BLaER1 (cell line): ENCODE measurements around the gene HLA-DPA1.
A peak's percentile ranks its signal among the peaks of the same experiment; 100 is the strongest.

Experiments
- H3K27ac ChIP-seq: shearing (Covaris generic); formaldehyde crosslinking; 2 replicates; pipeline ENCODE4 v1.8.1; 2022
- H3K27me3 ChIP-seq: shearing (Covaris generic); formaldehyde crosslinking; 2 replicates; pipeline ENCODE4 v1.8.1; 2022
- H3K36me3 ChIP-seq: shearing (Covaris generic); formaldehyde crosslinking; 2 replicates; pipeline ENCODE4 v1.8.1; 2022
- H3K4me1 ChIP-seq: shearing (Covaris generic); formaldehyde crosslinking; 2 replicates; pipeline ENCODE4 v1.8.1; 2022
- H3K4me2 ChIP-seq: shearing (Covaris generic); formaldehyde crosslinking; 2 replicates; pipeline ENCODE4 v1.8.1; 2022
- H3K4me3 ChIP-seq: shearing (Covaris generic); formaldehyde crosslinking; 2 replicates; pipeline ENCODE4 v1.8.1; 2022
- H3K9ac ChIP-seq: shearing (Covaris generic); formaldehyde crosslinking; 2 replicates; pipeline ENCODE4 v1.8.1; 2022
- H3K9me3 ChIP-seq: shearing (Covaris generic); formaldehyde crosslinking; 2 replicates; pipeline ENCODE4 v1.8.1; 2022
- H4K20me1 ChIP-seq: shearing (Covaris generic); formaldehyde crosslinking; 2 replicates; pipeline ENCODE4 v1.8.1; 2022
- Cebpa-rat ChIP-seq: shearing (Covaris generic); IDR thresholded peaks from 2 replicates; pipeline ENCODE4 v1.8.1; 2022

The HLA-DPA1 gene

GRCh38 chr6:33073431-33073871 lies at the start of gene HLA-DPA1:
HLA-DPA1 (minus strand) TSS chr6:33073649.
- Histone ChIP-seq H3K4me1 (peaks cover 76% of the 10 kb centered on the region), H3K9me3 (no peaks in the 10 kb centered on the region; the same call in 1 of the 2 replicates), H3K27me3 (no peaks in the 10 kb centered on the region), H3K9ac (peak within 1 kb of the TSS; percentile 83), H3K36me3 (peaks cover 24% of the 10 kb centered on the region), H4K20me1 (peaks cover 56% of the 10 kb centered on the region), H3K4me3 (peak within 1 kb of the TSS; percentile 72), H3K4me2 (peak within 1 kb of the TSS; percentile 99), H3K27ac (peak within 1 kb of the TSS; percentile 87)
- TF ChIP-seq Cebpa-rat, result no peak

GRCh38 chr6:33123181-33123580 lies 49.7 kb upstream of the HLA-DPA1 start:
- Histone ChIP-seq H3K9ac (no peak overlapping the region), H3K4me1 (peaks cover 3% of the 10 kb centered on the region), H3K27me3 (peaks cover 2% of the 10 kb centered on the region; the same call in 1 of the 2 replicates), H3K9me3 (peaks cover 21% of the 10 kb centered on the region), H3K36me3 (no peaks in the 10 kb centered on the region), H3K4me3 (no peak overlapping the region), H3K27ac (no peak overlapping the region), H4K20me1 (no peaks in the 10 kb centered on the region), H3K4me2 (no peak overlapping the region)
- TF ChIP-seq Cebpa-rat, result no peak

- no peak overlapping the region for H3K9ac ChIP-seq
- no peak overlapping the region for H3K27ac ChIP-seq
- no peak for TF ChIP-seq Cebpa-rat
- peaks cover 19% of the 10 kb centered on the region for H3K4me1 ChIP-seq
- H3K4me2 ChIP-seq, result no peak overlapping the region
- no peaks in the 10 kb centered on the region for H4K20me1 ChIP-seq
- H3K4me3 ChIP-seq, result no peak overlapping the region
- H3K27me3 ChIP-seq, result peaks cover 30% of the 10 kb centered on the region
- H3K9me3 ChIP-seq, result peaks cover 21% of the 10 kb centered on the region
- no peaks in the 10 kb centered on the region for H3K36me3 ChIP-seq
Measured at GRCh38 chr6:33120001-33120400, 46.6 kb upstream of the HLA-DPA1 start.

- Histone ChIP-seq H4K20me1 (no peaks in the 10 kb centered on the region), H3K4me2 (peak overlapping the region; percentile 51), H3K9ac (no peak overlapping the region), H3K4me3 (no peak overlapping the region), H3K27ac (no peak overlapping the region), H3K4me1 (peaks cover 29% of the 10 kb centered on the region), H3K27me3 (peaks cover 30% of the 10 kb centered on the region), H3K9me3 (peaks cover 8% of the 10 kb centered on the region), H3K36me3 (no peaks in the 10 kb centered on the region)
- TF ChIP-seq Cebpa-rat, result no peak
Measured at GRCh38 chr6:33118525-33119123, 45.2 kb upstream of the HLA-DPA1 start.

GRCh38 chr6:33117811-33118277 lies 44.4 kb upstream of the HLA-DPA1 start:
- no peak overlapping the region for H3K9ac ChIP-seq
- no peak overlapping the region for H3K4me3 ChIP-seq

GRCh38 chr6:33116841-33117711 lies 43.6 kb upstream of the HLA-DPA1 start:
- H3K4me1 ChIP-seq, result peaks cover 32% of the 10 kb centered on the region
- H3K4me2 ChIP-seq, result peak overlapping the region; percentile 51
- H3K9me3 ChIP-seq, result no peaks in the 10 kb centered on the region
- H3K4me3 ChIP-seq, result no peak overlapping the region
- no peak for TF ChIP-seq Cebpa-rat
- H3K9ac ChIP-seq, result no peak overlapping the region
- no peaks in the 10 kb centered on the region for H3K36me3 ChIP-seq
- peaks cover 30% of the 10 kb centered on the region for H3K27me3 ChIP-seq
- no peak overlapping the region for H3K27ac ChIP-seq
- H4K20me1 ChIP-seq, result no peaks in the 10 kb centered on the region

More at GRCh38 chr6:33117811-33118277, 44.4 kb upstream of the HLA-DPA1 start:
- H3K4me1 ChIP-seq, result peaks cover 32% of the 10 kb centered on the region
- H4K20me1 ChIP-seq, result no peaks in the 10 kb centered on the region
- TF ChIP-seq Cebpa-rat, result no peak
- H3K4me2 ChIP-seq, result peak overlapping the region; percentile 51
- no peak overlapping the region for H3K27ac ChIP-seq
- H3K9me3 ChIP-seq, result peaks cover under 1% of the 10 kb centered on the region; the same call in 1 of the 2 replicates
- H3K27me3 ChIP-seq, result peaks cover 30% of the 10 kb centered on the region
- no peaks in the 10 kb centered on the region for H3K36me3 ChIP-seq

- no peak for TF ChIP-seq Cebpa-rat
- no peak overlapping the region for H3K4me2 ChIP-seq
- no peaks in the 10 kb centered on the region for H3K9me3 ChIP-seq
- no peak overlapping the region for H3K4me3 ChIP-seq
- no peak overlapping the region for H3K9ac ChIP-seq
- H3K27ac ChIP-seq, result no peak overlapping the region
- no peaks in the 10 kb centered on the region for H4K20me1 ChIP-seq
- H3K4me1 ChIP-seq, result peaks cover 32% of the 10 kb centered on the region
- H3K36me3 ChIP-seq, result no peaks in the 10 kb centered on the region
- peaks cover 30% of the 10 kb centered on the region for H3K27me3 ChIP-seq
Measured at GRCh38 chr6:33116417-33116816, 43.0 kb upstream of the HLA-DPA1 start.

GRCh38 chr6:33114406-33114805 lies 41.0 kb upstream of the HLA-DPA1 start:
- TF ChIP-seq Cebpa-rat, result no peak
- H3K9me3 ChIP-seq, result no peaks in the 10 kb centered on the region
- H4K20me1 ChIP-seq, result no peaks in the 10 kb centered on the region
- H3K27me3 ChIP-seq, result peaks cover 30% of the 10 kb centered on the region
- no peak overlapping the region for H3K27ac ChIP-seq
- no peak overlapping the region for H3K4me3 ChIP-seq
- no peaks in the 10 kb centered on the region for H3K36me3 ChIP-seq
- no peak overlapping the region for H3K4me2 ChIP-seq
- no peak overlapping the region for H3K9ac ChIP-seq
- peaks cover 32% of the 10 kb centered on the region for H3K4me1 ChIP-seq

GRCh38 chr6:33113755-33114154 lies 40.3 kb upstream of the HLA-DPA1 start:
- Histone ChIP-seq H3K27me3 (peaks cover 30% of the 10 kb centered on the region), H3K4me2 (peak overlapping the region; percentile 41; the same call in 1 of the 2 replicates), H3K9me3 (no peaks in the 10 kb centered on the region), H3K27ac (no peak overlapping the region), H4K20me1 (no peaks in the 10 kb centered on the region), H3K4me1 (peaks cover 32% of the 10 kb centered on the region), H3K9ac (no peak overlapping the region), H3K36me3 (no peaks in the 10 kb centered on the region), H3K4me3 (no peak overlapping the region)
- TF ChIP-seq Cebpa-rat, result no peak

- Histone ChIP-seq H3K36me3 (no peaks in the 10 kb centered on the region), H3K4me2 (peak overlapping the region; percentile 18; the same call in 1 of the 2 replicates), H4K20me1 (no peaks in the 10 kb centered on the region), H3K9me3 (no peaks in the 10 kb centered on the region), H3K9ac (no peak overlapping the region), H3K4me1 (peaks cover 18% of the 10 kb centered on the region), H3K27ac (no peak overlapping the region), H3K4me3 (no peak overlapping the region), H3K27me3 (peaks cover 18% of the 10 kb centered on the region)
- TF ChIP-seq Cebpa-rat, result no peak
Measured at GRCh38 chr6:33112148-33112547, 38.7 kb upstream of the HLA-DPA1 start.
